Activated CD4-positive, alpha-beta memory T cell treated with anti-CD3 and anti-CD28 coated beads, Interleukin-2, amount 10 ng/mL, durations not matched to agents 7 days and 5 days (primary cell): ENCODE results near the gene IRX6. TPM values are rescaled to one million over a fixed set of nuclear protein-coding genes. Genes with fewer than 3 reads are reported as not detected.

Experiments
- CTCF ChIA-PET: fragments of 350-600 bp; sonication (Branson Sonifier 250); formaldehyde crosslinking; loops from one replicate; lab custom pipeline; 2021; ENCODE audit warnings: antibody characterized with exemption, inconsistent platforms; lab: Charles Lee
- POLR2A ChIA-PET: fragments of 350-600 bp; sonication (Branson Sonifier 250); formaldehyde crosslinking; loops from one replicate; lab custom pipeline; 2021; ENCODE audit warnings: antibody characterized with exemption; lab: Charles Lee
- DNase-seq: peaks from one replicate; pipeline ENCODE4 v3.0.0-alpha.2; 2020
- H3K27ac Mint-ChIP-seq: one replicate; pipeline ENCODE4 v1.8.0; 2021; ENCODE audit warnings: mild to moderate bottlenecking, mixed read lengths
- H3K27me3 Mint-ChIP-seq: one replicate; pipeline ENCODE4 v1.8.0; 2021; ENCODE audit warnings: mixed read lengths
- H3K36me3 Mint-ChIP-seq: one replicate; pipeline ENCODE4 v1.8.0; 2021; ENCODE audit warnings: low read depth, mixed read lengths
- H3K4me1 Mint-ChIP-seq: one replicate; pipeline ENCODE4 v1.8.0; 2021; ENCODE audit warnings: mixed read lengths
- H3K4me3 Mint-ChIP-seq: one replicate; pipeline ENCODE4 v1.8.0; 2021; ENCODE audit warnings: mild to moderate bottlenecking, mixed read lengths
- H3K9me3 Mint-ChIP-seq: one replicate; pipeline ENCODE4 v1.8.0; 2021; ENCODE audit warnings: mixed read lengths
- total RNA-seq, 2 experiments: library from RNA; stranded (reverse); gene quantifications; one replicate each; pipeline ENCODE4 v1.2.3, GENCODE V29; 2021

The IRX6 gene
- total RNA-seq, 2 experiments from 2014 or later, result not detected

DNA sequence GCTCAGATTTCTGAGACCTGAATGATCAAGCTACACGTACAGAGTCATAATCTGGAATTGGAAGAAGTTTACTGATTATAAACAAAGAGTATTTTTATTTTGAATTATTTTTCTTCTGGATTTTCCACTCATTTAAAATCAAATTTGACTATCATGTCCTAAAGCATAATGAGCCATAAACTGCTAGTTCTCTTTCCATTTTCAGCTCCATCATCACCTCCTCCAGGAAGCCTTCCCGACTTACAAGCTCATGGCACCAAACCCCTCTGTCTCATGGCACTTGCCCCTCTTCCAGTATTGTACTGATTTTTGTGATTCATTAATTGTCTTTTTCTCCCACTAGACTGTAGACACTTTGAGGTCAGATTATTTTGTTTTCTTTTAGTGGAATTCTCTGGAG, 35.9 kb downstream of the IRX6 start:
- POLR2A ChIA-PET, result no interaction called here
- H3K27ac Mint-ChIP-seq, result no peak overlapping the region
- H3K4me3 Mint-ChIP-seq, result no peak overlapping the region
- H3K36me3 Mint-ChIP-seq, result no peaks in the 10 kb centered on the region
- CTCF ChIA-PET, result no interaction called here
- no peak for DNase-seq
- no peaks in the 10 kb centered on the region for H3K9me3 Mint-ChIP-seq
- no peaks in the 10 kb centered on the region for H3K4me1 Mint-ChIP-seq
- no peaks in the 10 kb centered on the region for H3K27me3 Mint-ChIP-seq

GRCh38 chr16:55364811-55365210, 40.8 kb downstream of the IRX6 start:
- no peak for DNase-seq
- Mint-ChIP-seq H3K4me1 (no peaks in the 10 kb centered on the region), H3K36me3 (no peaks in the 10 kb centered on the region), H3K4me3 (no peak overlapping the region), H3K27ac (no peak overlapping the region), H3K27me3 (peaks cover 9% of the 10 kb centered on the region), H3K9me3 (no peaks in the 10 kb centered on the region)
- ChIA-PET CTCF (no interaction called here), POLR2A (no interaction called here)

- Mint-ChIP-seq H3K4me3 (no peak overlapping the region), H3K9me3 (no peaks in the 10 kb centered on the region), H3K4me1 (no peaks in the 10 kb centered on the region), H3K27ac (no peak overlapping the region), H3K36me3 (no peaks in the 10 kb centered on the region), H3K27me3 (peaks cover 35% of the 10 kb centered on the region)
- CTCF ChIA-PET, result no interaction called here
- POLR2A ChIA-PET, result no interaction called here
- no peak for DNase-seq
Observed at GRCh38 chr16:55367301-55367811, 43.4 kb downstream of the IRX6 start.

DNA sequence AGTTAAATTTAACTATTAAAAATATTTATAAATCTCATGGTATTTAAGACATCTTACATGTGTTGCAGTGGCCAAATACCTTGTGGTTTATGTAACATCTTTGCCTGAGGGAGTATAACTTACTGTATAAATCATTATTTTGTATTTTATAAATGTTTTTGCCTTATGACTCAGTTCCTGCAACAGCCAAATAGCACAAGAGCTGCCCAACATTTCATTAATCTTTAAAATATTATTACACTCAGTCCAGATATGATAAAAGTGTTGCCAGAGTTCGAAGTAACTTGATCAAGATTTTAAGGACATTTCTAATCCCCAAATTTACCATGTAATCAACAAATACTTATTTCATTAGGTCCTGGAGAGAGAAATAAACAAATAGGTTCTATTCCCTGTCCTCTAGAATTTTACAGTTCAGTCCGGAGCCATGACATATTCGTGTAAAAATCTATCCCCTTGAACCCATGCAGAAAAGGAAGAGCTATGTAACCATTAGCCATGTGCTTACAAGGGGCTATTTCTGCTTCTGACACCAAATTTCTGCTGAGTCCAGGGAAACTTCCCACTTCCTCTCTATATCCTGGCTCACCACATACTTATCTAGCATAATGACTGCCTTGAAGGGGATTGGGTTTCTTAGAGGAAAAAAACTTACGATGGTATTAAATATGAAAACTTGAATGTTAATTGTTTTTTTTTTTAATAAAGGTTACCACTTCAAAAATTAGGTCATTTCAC, 44.0 kb downstream of the IRX6 start:
- H3K9me3 Mint-ChIP-seq, result no peaks in the 10 kb centered on the region
- H3K27ac Mint-ChIP-seq, result no peak overlapping the region
- H3K36me3 Mint-ChIP-seq, result no peaks in the 10 kb centered on the region
- DNase-seq, result no peak
- no peaks in the 10 kb centered on the region for H3K4me1 Mint-ChIP-seq
- no peak overlapping the region for H3K4me3 Mint-ChIP-seq
- CTCF ChIA-PET, result no interaction called here
- H3K27me3 Mint-ChIP-seq, result peaks cover 37% of the 10 kb centered on the region
- POLR2A ChIA-PET, result no interaction called here

GRCh38 chr16:55369151-55369550, 45.1 kb downstream of the IRX6 start:
- Mint-ChIP-seq H3K27ac (no peak overlapping the region), H3K9me3 (no peaks in the 10 kb centered on the region), H3K27me3 (peaks cover 37% of the 10 kb centered on the region), H3K36me3 (no peaks in the 10 kb centered on the region), H3K4me3 (no peak overlapping the region), H3K4me1 (no peaks in the 10 kb centered on the region)
- ChIA-PET CTCF (interaction anchor here (0.7 kb wide), 1 partner anchor 8 kb away, joined by 4 read pairs; no protein-coding TSS in a partner anchor), POLR2A (no interaction called here)
- no peak for DNase-seq

DNA sequence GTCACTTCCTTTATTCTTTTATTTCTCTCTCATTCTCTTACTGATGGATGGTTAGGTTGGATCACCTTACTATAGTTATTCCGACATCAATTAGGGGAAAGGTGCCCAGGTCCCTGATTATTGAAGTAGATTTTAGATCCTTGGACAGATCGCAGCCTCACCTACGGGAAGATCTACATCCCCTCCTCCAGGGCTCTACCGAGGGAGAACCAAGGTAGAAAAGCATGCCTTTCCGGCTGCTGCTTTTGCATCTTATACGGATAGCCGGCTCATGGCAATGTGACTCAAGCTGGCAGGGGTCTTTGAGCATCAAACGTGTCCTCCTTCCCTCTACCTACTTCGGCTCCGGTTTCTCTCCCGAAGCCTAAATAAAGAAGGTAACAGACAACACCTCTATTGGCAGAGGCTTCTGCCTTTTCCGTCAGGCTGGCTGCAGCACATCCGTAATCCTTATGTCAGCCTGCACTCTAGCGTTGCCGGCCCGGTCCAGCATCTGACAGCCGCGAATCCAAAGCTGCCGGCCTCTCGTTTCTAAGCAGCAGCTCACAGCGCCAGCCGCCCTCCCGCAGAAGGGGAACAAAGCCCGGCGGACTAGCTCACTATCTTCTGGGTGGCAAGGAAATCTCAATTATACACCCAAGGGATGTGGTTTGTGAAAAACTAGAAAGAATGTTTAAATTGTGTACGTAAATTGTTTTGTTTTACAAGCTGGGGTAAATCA, 46.9 kb downstream of the IRX6 start:
- Mint-ChIP-seq H3K36me3 (no peaks in the 10 kb centered on the region), H3K9me3 (no peaks in the 10 kb centered on the region), H3K4me1 (no peaks in the 10 kb centered on the region), H3K4me3 (no peak overlapping the region), H3K27ac (no peak overlapping the region), H3K27me3 (peaks cover 37% of the 10 kb centered on the region)
- ChIA-PET POLR2A (no interaction called here), CTCF (no interaction called here)
- no peak for DNase-seq

DNA sequence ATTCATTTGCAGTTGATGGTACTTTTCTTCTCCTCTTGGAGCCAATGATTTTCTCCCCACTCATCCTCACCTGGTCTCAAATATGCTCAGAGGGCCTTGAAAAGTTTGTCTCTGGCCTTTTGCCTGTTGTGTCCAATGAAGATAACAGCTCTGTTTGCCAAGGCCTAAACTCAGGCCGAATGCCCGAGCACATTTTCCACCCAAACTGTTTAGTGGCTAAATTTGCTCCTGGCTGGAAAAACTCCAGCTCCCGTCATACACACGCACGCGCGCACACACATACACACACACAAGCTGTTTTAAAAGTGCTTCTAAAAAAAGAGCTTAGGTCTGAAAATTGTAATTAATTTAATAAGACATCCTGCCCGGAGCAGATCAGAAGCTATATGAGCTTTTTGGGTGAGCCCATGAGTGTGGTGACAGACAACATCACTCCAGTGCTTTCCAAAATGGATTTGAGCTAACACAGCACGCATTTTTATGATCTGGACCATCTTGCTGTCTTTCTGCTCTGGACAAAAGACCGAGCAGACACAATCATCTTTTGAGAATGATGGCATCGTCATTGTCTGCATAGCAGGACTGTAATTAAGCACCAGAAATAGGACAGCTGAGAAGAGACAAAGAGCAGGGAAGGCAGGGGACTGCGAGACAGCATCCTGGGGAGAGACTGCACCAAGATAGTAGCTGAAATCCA, 48.9 kb downstream of the IRX6 start:
- no peaks in the 10 kb centered on the region for H3K36me3 Mint-ChIP-seq
- CTCF ChIA-PET, result no interaction called here
- POLR2A ChIA-PET, result no interaction called here
- peaks cover 33% of the 10 kb centered on the region for H3K27me3 Mint-ChIP-seq
- no peaks in the 10 kb centered on the region for H3K9me3 Mint-ChIP-seq
- no peak overlapping the region for H3K4me3 Mint-ChIP-seq
- H3K27ac Mint-ChIP-seq, result no peak overlapping the region
- no peaks in the 10 kb centered on the region for H3K4me1 Mint-ChIP-seq
- DNase-seq, result no peak

- H3K4me3 Mint-ChIP-seq, result no peak overlapping the region
- no peaks in the 10 kb centered on the region for H3K9me3 Mint-ChIP-seq
- no peak overlapping the region for H3K27ac Mint-ChIP-seq
- H3K36me3 Mint-ChIP-seq, result no peaks in the 10 kb centered on the region
- H3K27me3 Mint-ChIP-seq, result peaks cover 30% of the 10 kb centered on the region
- POLR2A ChIA-PET, result no interaction called here
- CTCF ChIA-PET, result no interaction called here
- DNase-seq, result no peak
- no peaks in the 10 kb centered on the region for H3K4me1 Mint-ChIP-seq
Observed at GRCh38 chr16:55373489-55373832, 49.5 kb downstream of the IRX6 start.

DNA sequence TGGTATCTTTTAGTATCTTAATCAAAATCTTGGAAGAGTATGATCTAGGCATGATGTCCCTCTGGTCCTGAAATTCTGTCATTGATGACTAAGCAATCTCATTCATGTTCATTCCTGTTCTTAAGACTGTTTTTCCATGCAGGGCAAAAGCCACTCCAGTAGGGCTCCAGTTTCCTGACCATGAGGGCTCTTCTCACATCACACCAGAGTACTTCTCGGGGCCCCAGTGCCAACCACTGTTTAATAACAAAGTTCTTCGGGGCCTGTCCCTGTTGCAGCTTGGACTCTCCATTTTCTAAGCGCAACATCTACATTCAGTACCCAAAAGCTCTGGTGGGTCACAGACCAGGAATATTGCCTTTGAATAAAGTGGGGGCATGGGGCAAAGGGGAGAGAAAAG, 52.0 kb downstream of the IRX6 start:
- POLR2A ChIA-PET, result no interaction called here

DNA sequence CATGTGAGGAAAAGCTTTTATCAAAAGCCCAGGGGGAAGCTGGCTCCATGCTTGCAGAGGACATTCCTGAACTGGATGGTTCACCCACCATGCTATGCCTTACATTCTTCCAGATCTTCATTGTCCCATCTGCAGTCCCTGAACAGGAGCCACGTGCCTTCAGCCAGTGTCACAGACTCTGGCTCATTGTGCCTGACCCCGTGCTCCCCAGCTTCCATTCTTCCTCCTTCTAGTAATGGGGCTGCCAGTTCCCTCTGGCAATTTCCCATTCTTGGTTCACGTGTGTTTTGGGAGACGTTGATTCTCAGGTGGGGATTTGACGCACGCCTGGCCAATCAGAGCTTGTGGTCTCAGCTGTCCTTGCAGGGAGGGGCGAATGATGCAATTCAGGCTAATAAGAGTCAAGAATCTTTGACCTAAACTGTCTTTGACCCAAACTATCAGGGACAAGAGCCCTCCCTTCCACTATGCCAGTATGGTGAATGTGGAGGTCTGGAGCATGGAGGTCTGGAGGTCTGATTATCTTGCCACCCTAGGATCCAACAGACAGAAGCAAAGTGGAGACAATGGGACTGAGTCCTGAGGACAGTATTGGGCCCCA, 52.7 kb downstream of the IRX6 start:
- ChIA-PET CTCF (no interaction called here), POLR2A (no interaction called here)
- H3K4me3 Mint-ChIP-seq, result no peak overlapping the region
- H3K27me3 Mint-ChIP-seq, result peaks cover 9% of the 10 kb centered on the region
- H3K9me3 Mint-ChIP-seq, result no peaks in the 10 kb centered on the region
- DNase-seq, result no peak
- H3K4me1 Mint-ChIP-seq, result no peaks in the 10 kb centered on the region
- no peaks in the 10 kb centered on the region for H3K36me3 Mint-ChIP-seq
- no peak overlapping the region for H3K27ac Mint-ChIP-seq

More for the DNA sequence above, 52.0 kb downstream of the IRX6 start:
- no peak overlapping the region for H3K4me3 Mint-ChIP-seq
- no peaks in the 10 kb centered on the region for H3K36me3 Mint-ChIP-seq
- CTCF ChIA-PET, result no interaction called here
- peaks cover 15% of the 10 kb centered on the region for H3K27me3 Mint-ChIP-seq
- no peaks in the 10 kb centered on the region for H3K4me1 Mint-ChIP-seq
- DNase-seq, result no peak
- H3K27ac Mint-ChIP-seq, result no peak overlapping the region
- H3K9me3 Mint-ChIP-seq, result no peaks in the 10 kb centered on the region

- CTCF ChIA-PET, result no interaction called here
- POLR2A ChIA-PET, result no interaction called here
- Mint-ChIP-seq H3K4me3 (no peak overlapping the region), H3K4me1 (no peaks in the 10 kb centered on the region), H3K9me3 (no peaks in the 10 kb centered on the region), H3K36me3 (no peaks in the 10 kb centered on the region), H3K27me3 (no peaks in the 10 kb centered on the region), H3K27ac (no peak overlapping the region)
- no peak for DNase-seq
Observed at GRCh38 chr16:55377840-55378239, 53.8 kb downstream of the IRX6 start.

- ChIA-PET CTCF (no interaction called here), POLR2A (no interaction called here)
- no peak overlapping the region for H3K4me3 Mint-ChIP-seq
- no peaks in the 10 kb centered on the region for H3K36me3 Mint-ChIP-seq
- H3K4me1 Mint-ChIP-seq, result no peaks in the 10 kb centered on the region
- DNase-seq, result no peak
- no peaks in the 10 kb centered on the region for H3K27me3 Mint-ChIP-seq
- H3K9me3 Mint-ChIP-seq, result no peaks in the 10 kb centered on the region
- no peak overlapping the region for H3K27ac Mint-ChIP-seq
Observed at GRCh38 chr16:55378616-55379015, 54.6 kb downstream of the IRX6 start.

DNA sequence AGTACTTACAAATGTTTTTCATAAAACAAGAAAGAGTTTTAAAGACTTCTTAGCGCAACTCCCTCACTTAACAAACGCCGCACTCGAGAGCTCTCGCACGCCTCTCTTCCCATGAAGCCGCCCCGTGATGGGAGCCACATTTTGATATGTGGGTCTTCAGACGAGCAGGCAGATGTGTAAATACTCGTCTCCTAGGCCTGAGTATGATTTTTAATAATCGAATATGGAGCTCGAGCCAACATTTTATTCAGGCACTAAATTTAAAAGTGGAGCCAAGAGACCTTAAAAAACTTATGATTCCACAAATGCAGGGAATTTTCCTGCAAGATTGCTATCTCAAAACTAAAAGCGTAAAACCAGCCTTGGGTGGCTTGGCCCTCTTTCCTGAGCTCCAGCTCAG, 55.4 kb downstream of the IRX6 start:
- Mint-ChIP-seq H3K36me3 (no peaks in the 10 kb centered on the region), H3K27me3 (no peaks in the 10 kb centered on the region), H3K27ac (no peak overlapping the region), H3K4me1 (no peaks in the 10 kb centered on the region), H3K9me3 (no peaks in the 10 kb centered on the region), H3K4me3 (no peak overlapping the region)
- ChIA-PET CTCF (no interaction called here), POLR2A (no interaction called here)
- DNase-seq, result no peak
